Keratinocyte (primary cell): ENCODE measurements around the gene PDE8A. TPM values are rescaled to one million over a fixed set of nuclear protein-coding genes. Genes with fewer than 3 reads are reported as not detected.

ENCODE experiments used
- DNase-seq: peaks from one replicate; pipeline ENCODE4 v3.0.0-alpha.2; 2011; ENCODE audit warnings: low read depth, missing footprints, low spot score
- FAIRE-seq: peaks from 2 replicates; lab custom pipeline; 2011; peaks lifted over from hg19 to GRCh38; lab: Jason Lieb, UNC
- H2AFZ ChIP-seq: 2 replicates; pipeline ENCODE4 v1.6.0; 2012; ENCODE audit warnings: low read length, control low read depth, inconsistent platforms; ENCODE audit not compliant: control insufficient read depth
- H3K27ac ChIP-seq: 2 replicates; pipeline ENCODE4 v1.5.1; 2011; ENCODE audit warnings: low read length; ENCODE audit not compliant: control insufficient read depth, insufficient read depth
- H3K27me3 ChIP-seq: 3 replicates; pipeline ENCODE4 v1.6.0; 2011; ENCODE audit warnings: low read length; ENCODE audit not compliant: control insufficient read depth, insufficient read depth; ENCODE audit errors: extremely low read depth
- H3K36me3 ChIP-seq, 2 experiments: 2 replicates in 1 of 2; 3 replicates in 1 of 2; pipeline ENCODE4 v1.5.1; 2011; ENCODE audit warnings: low read length in 2 of 2, mild to moderate bottlenecking in 1 of 2; ENCODE audit not compliant: control insufficient read depth in 2 of 2, insufficient read depth in 2 of 2; ENCODE audit errors: extremely low read depth in 1 of 2
- H3K4me1 ChIP-seq: 3 replicates; pipeline ENCODE4 v1.5.1; 2011; ENCODE audit warnings: low read length; ENCODE audit not compliant: control insufficient read depth, insufficient read depth; ENCODE audit errors: extremely low read depth
- H3K4me2 ChIP-seq: 3 replicates; pipeline ENCODE4 v1.6.0; 2011; ENCODE audit warnings: low read depth, low read length; ENCODE audit not compliant: control insufficient read depth, insufficient read depth; ENCODE audit errors: extremely low read depth
- H3K4me3 ChIP-seq, 3 experiments: fragments of 200-600 bp in 1 of 3; sonication (generic) in 1 of 3; 2 replicates in 2 of 3; 3 replicates in 1 of 3; pipeline ENCODE4 v1.5.1; 2011 to 2016; ENCODE audit warnings: low read length in 3 of 3, mild to moderate bottlenecking in 3 of 3, control low read depth in 2 of 3, inconsistent platforms in 1 of 3, low read depth in 1 of 3, mixed read lengths in 1 of 3, mixed run types in 1 of 3, moderate library complexity in 1 of 3; ENCODE audit not compliant: control insufficient read depth in 2 of 3, insufficient read depth in 2 of 3; ENCODE audit errors: extremely low read depth in 1 of 3
- H3K79me2 ChIP-seq: 2 replicates; pipeline ENCODE4 v1.6.0; 2012; ENCODE audit warnings: low read length; ENCODE audit not compliant: control insufficient read depth, insufficient read depth
- H3K9ac ChIP-seq: 3 replicates; pipeline ENCODE4 v1.6.0; 2011; ENCODE audit warnings: low read length; ENCODE audit not compliant: control insufficient read depth, insufficient read depth; ENCODE audit errors: extremely low read depth
- H3K9me1 ChIP-seq: 3 replicates; pipeline ENCODE4 v1.6.0; 2011; ENCODE audit warnings: low read length; ENCODE audit not compliant: control insufficient read depth, insufficient read depth; ENCODE audit errors: extremely low read depth
- H3K9me3 ChIP-seq: 2 replicates; pipeline ENCODE4 v1.5.1; 2012; ENCODE audit warnings: low read depth, low read length; ENCODE audit not compliant: control insufficient read depth
- H4K20me1 ChIP-seq: 3 replicates; pipeline ENCODE4 v1.6.0; 2011; ENCODE audit warnings: low read length; ENCODE audit not compliant: control insufficient read depth, insufficient read depth; ENCODE audit errors: extremely low read depth
- EZH2 ChIP-seq: IDR thresholded peaks from one replicate; pipeline ENCODE4 v1.6.1; 2012; ENCODE audit warnings: inconsistent platforms, mild to moderate bottlenecking, low read length, moderate library complexity
- dilution Hi-C: fragments of 300-500 bp; cut with MboI; formaldehyde crosslinking; loops from one replicate; pipeline ENCODE4 v1.7.0; 2020; ENCODE audit warnings: low sequenced_read_pairs; ENCODE audit not compliant: extremely low pct_ligation_motif_present
- polyA plus RNA-seq, 5 experiments: library from polyadenylated mRNA; depleted of rRNA in 3 of 5; stranded (reverse) in 3 of 5; stranded (forward) in 1 of 5; unstranded in 1 of 5; fragments of >200 nt; gene quantifications; 1 replicate in 1 of 5; 2 replicates in 3 of 5; 3 replicates in 1 of 5; pipeline versions ENCODE4 v1.2.1 to v1.2.3, GENCODE V29; 2011 to 2012; ENCODE audit warnings: missing spikeins in 2 of 5, low read depth in 1 of 5, low replicate concordance in 1 of 5
- TF ChIP-seq, protein P1 (sequence below), 3 experiments: IDR thresholded peaks in 1 of 3; conservative IDR thresholded peaks in 1 of 3; optimal IDR thresholded peaks in 1 of 3; 2 replicates in 2 of 3; 3 replicates in 1 of 3; pipeline versions ENCODE3 to v1.5.1; 2011; ENCODE audit warnings: low read length in 3 of 3, mild to moderate bottlenecking in 3 of 3, moderate library complexity in 2 of 3, control low read depth in 1 of 3, inconsistent platforms in 1 of 3; ENCODE audit not compliant: insufficient read depth in 2 of 3; ENCODE audit errors: extremely low read depth in 1 of 3

Gene PDE8A
- polyA plus RNA-seq, 1 donor (not counting 4 experiments of a cell fraction or from before 2014, with no cell fraction given) = 24.1 TPM

- Histone ChIP-seq H3K4me2 (no peak overlapping the region), H3K9ac (no peak overlapping the region), H2AFZ (no peak overlapping the region), H3K27ac (peak overlapping the region; percentile 39), H3K9me1 (no peaks in the 10 kb centered on the region), H3K9me3 (no peaks in the 10 kb centered on the region), H3K36me3 (no peaks in the 10 kb centered on the region), H3K79me2 (peaks cover 14% of the 10 kb centered on the region), H3K4me3 (no peak overlapping the region), H4K20me1 (no peaks in the 10 kb centered on the region), H3K4me1 (peaks cover 29% of the 10 kb centered on the region), H3K27me3 (no peaks in the 10 kb centered on the region)
- DNase-seq (no peak), FAIRE-seq (no peak)
- dilution Hi-C loops = no loop called here
- TF ChIP-seq EZH2 = no peak
- TF ChIP-seq, protein P1, sequence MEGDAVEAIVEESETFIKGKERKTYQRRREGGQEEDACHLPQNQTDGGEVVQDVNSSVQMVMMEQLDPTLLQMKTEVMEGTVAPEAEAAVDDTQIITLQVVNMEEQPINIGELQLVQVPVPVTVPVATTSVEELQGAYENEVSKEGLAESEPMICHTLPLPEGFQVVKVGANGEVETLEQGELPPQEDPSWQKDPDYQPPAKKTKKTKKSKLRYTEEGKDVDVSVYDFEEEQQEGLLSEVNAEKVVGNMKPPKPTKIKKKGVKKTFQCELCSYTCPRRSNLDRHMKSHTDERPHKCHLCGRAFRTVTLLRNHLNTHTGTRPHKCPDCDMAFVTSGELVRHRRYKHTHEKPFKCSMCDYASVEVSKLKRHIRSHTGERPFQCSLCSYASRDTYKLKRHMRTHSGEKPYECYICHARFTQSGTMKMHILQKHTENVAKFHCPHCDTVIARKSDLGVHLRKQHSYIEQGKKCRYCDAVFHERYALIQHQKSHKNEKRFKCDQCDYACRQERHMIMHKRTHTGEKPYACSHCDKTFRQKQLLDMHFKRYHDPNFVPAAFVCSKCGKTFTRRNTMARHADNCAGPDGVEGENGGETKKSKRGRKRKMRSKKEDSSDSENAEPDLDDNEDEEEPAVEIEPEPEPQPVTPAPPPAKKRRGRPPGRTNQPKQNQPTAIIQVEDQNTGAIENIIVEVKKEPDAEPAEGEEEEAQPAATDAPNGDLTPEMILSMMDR (optimal IDR thresholded peaks at IDR 0.05 in 1 of 3, IDR thresholded peaks at IDR 0.05 in 1 of 3, conservative IDR thresholded peaks at IDR 0.05 in 1 of 3; ENCODE audit: extremely low read depth in 1 of 3, insufficient read depth in 2 of 3, low read length in 3 of 3) = no peak
Measured at GRCh38 chr15:84987949-84988624, 6.4 kb downstream of the PDE8A start.

- peaks cover 6% of the 10 kb centered on the region for H3K79me2 ChIP-seq
- no peaks in the 10 kb centered on the region for H3K9me1 ChIP-seq
- no peaks in the 10 kb centered on the region for H3K36me3 ChIP-seq
- H3K4me1 ChIP-seq = peaks cover 23% of the 10 kb centered on the region
- H3K4me2 ChIP-seq = peak overlapping the region; percentile 40
- no peak overlapping the region for H2AFZ ChIP-seq
- TF ChIP-seq EZH2 = no peak
- TF ChIP-seq, protein P1 (optimal IDR thresholded peaks at IDR 0.05 in 1 of 3, IDR thresholded peaks at IDR 0.05 in 1 of 3, conservative IDR thresholded peaks at IDR 0.05 in 1 of 3; ENCODE audit: extremely low read depth in 1 of 3, insufficient read depth in 2 of 3, low read length in 3 of 3) = no peak
- FAIRE-seq (peak; percentile 5), DNase-seq (no peak)
- no peak overlapping the region for H3K4me3 ChIP-seq
- no peak overlapping the region for H3K9ac ChIP-seq
- no peaks in the 10 kb centered on the region for H3K27me3 ChIP-seq
- H3K27ac ChIP-seq = peak overlapping the region; percentile 39
- H4K20me1 ChIP-seq = no peaks in the 10 kb centered on the region
- no peaks in the 10 kb centered on the region for H3K9me3 ChIP-seq
- dilution Hi-C loops = no loop called here
Measured at GRCh38 chr15:84988909-84989644, 7.4 kb downstream of the PDE8A start.
